ENCODE data around the gene TMBIM4.

GRCh38 chr12:66156654-66157053 is 13.1 kb downstream of the TMBIM4 start:
- TF ChIP-seq JUND (IDR thresholded peaks at IDR 0.05), result no peak
- TF ChIP-seq POLR2AphosphoS5 (IDR thresholded peaks at IDR 0.05; ENCODE audit: low read depth, low read length), result no peak
